ENCODE measurements around the gene EGF. TPM values are rescaled to one million over a fixed set of nuclear protein-coding genes. Genes with fewer than 3 reads are reported as not detected.

The EGF gene
- total RNA-seq, 1 experiment from 2014 or later: not detected

GRCh38 chr4:109872950-109873656 lies 39.6 kb upstream of the EGF start:
- intact Hi-C loops (cut with micrococcal nuclease; ENCODE audit: unreplicated experiment) (no loop called here), in situ Hi-C loops (cut with HindIII; ENCODE audit: low pct_unique_long_range_greater_than_20kb, low sequenced_read_pairs) (no loop called here)
- no TSS peak for BruUV-seq (replicated peaks)

DNA sequence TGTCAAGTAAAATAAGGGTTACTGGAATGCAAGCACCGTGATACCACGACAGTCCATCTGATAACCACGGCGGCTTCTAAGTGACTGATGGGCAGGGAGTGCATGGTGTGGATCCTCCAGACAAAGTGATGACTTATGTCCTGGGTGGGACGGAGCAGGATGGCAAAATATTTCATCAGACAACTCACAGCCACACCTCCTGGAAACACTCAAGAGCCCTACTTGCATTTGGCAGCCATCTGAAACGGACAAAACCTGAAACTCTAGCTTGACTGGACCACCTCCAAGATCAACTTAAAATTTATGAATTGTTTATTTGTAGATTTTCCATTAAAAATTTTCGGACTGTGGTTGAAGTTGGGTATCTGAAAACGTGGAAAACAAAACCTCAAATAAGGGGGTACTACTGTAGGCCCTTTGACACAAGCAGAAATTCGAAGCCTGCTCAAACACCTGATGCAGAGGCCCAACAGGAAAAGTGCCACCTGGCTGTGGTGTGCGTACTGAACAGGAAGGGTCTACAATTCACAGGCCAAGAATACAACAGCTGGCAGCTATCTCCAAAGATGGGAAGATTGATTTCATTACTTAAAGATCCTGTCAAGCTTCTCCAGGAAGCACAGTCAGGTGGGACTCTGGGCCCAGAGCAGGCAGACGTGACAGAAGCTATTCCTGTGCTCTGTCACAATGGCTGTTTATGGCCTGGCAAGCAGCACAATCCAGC lies 38.7 kb upstream of the EGF start:
- Histone ChIP-seq H3K36me3 (ENCODE audit: control insufficient read depth, insufficient read depth, low read length) (no peaks in the 10 kb centered on the region), H3K9me3 (ENCODE audit: control insufficient read depth, insufficient read depth, low read depth, low read length) (no peaks in the 10 kb centered on the region), H3K27me3 (ENCODE audit: control insufficient read depth, insufficient read depth, low read length) (no peaks in the 10 kb centered on the region), H3K27ac (ENCODE audit: low read length) (no peak overlapping the region), H3K4me3 (ENCODE audit: low read depth in 2 of 2, low read length in 2 of 2) (no peak overlapping the region), H3K4me1 (ENCODE audit: control insufficient read depth, insufficient read depth, low read length) (no peaks in the 10 kb centered on the region)
- ATAC-seq (no peak), DNase-seq (ENCODE audit: low read depth, low spot score) (no peak)
- in situ Hi-C loops (cut with HindIII; ENCODE audit: low pct_unique_long_range_greater_than_20kb, low sequenced_read_pairs): no loop called here
- no peak for TF ChIP-seq CTCF (IDR thresholded peaks at IDR 0.05)
- no peak for TF ChIP-seq POLR2AphosphoS5 (IDR thresholded peaks at IDR 0.05; ENCODE audit: low read depth, low read length)
- no peak for TF ChIP-seq TCF7L2 (IDR thresholded peaks at IDR 0.05; ENCODE audit: low read depth, low read length)
- TF ChIP-seq SIN3A (IDR thresholded peaks at IDR 0.05; ENCODE audit: borderline replicate concordance, insufficient read depth, low read depth, low read length): no peak
- TF ChIP-seq, protein P1, sequence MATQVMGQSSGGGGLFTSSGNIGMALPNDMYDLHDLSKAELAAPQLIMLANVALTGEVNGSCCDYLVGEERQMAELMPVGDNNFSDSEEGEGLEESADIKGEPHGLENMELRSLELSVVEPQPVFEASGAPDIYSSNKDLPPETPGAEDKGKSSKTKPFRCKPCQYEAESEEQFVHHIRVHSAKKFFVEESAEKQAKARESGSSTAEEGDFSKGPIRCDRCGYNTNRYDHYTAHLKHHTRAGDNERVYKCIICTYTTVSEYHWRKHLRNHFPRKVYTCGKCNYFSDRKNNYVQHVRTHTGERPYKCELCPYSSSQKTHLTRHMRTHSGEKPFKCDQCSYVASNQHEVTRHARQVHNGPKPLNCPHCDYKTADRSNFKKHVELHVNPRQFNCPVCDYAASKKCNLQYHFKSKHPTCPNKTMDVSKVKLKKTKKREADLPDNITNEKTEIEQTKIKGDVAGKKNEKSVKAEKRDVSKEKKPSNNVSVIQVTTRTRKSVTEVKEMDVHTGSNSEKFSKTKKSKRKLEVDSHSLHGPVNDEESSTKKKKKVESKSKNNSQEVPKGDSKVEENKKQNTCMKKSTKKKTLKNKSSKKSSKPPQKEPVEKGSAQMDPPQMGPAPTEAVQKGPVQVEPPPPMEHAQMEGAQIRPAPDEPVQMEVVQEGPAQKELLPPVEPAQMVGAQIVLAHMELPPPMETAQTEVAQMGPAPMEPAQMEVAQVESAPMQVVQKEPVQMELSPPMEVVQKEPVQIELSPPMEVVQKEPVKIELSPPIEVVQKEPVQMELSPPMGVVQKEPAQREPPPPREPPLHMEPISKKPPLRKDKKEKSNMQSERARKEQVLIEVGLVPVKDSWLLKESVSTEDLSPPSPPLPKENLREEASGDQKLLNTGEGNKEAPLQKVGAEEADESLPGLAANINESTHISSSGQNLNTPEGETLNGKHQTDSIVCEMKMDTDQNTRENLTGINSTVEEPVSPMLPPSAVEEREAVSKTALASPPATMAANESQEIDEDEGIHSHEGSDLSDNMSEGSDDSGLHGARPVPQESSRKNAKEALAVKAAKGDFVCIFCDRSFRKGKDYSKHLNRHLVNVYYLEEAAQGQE (IDR thresholded peaks at IDR 0.05; ENCODE audit: insufficient read depth in 1 of 2, low read depth in 2 of 2, low read length in 1 of 2): no peak
- POLR2A ChIA-PET: no interaction called here
- CTCF ChIA-PET: interaction anchor here (0.6 kb wide), 1 partner anchor 10 kb away, joined by 4 read pairs; no protein-coding TSS in a partner anchor
- intact Hi-C loops (cut with micrococcal nuclease; ENCODE audit: unreplicated experiment): no loop called here
- BruUV-seq (replicated peaks): no TSS peak

More at GRCh38 chr4:109872950-109873656, 39.6 kb upstream of the EGF start:
- TF ChIP-seq SIN3A (IDR thresholded peaks at IDR 0.05; ENCODE audit: borderline replicate concordance, insufficient read depth, low read depth, low read length) (no peak), CTCF (IDR thresholded peaks at IDR 0.05) (no peak), TCF7L2 (IDR thresholded peaks at IDR 0.05; ENCODE audit: low read depth, low read length) (no peak), POLR2AphosphoS5 (IDR thresholded peaks at IDR 0.05; ENCODE audit: low read depth, low read length) (no peak)
- TF ChIP-seq, protein P1 (IDR thresholded peaks at IDR 0.05; ENCODE audit: insufficient read depth in 1 of 2, low read depth in 2 of 2, low read length in 1 of 2): no peak
- H3K27me3 ChIP-seq (ENCODE audit: control insufficient read depth, insufficient read depth, low read length): no peaks in the 10 kb centered on the region
- no peak overlapping the region for H3K4me3 ChIP-seq (ENCODE audit: low read depth in 2 of 2, low read length in 2 of 2)
- H3K4me1 ChIP-seq (ENCODE audit: control insufficient read depth, insufficient read depth, low read length): no peaks in the 10 kb centered on the region
- ChIA-PET CTCF (no interaction called here), POLR2A (no interaction called here)
- no peaks in the 10 kb centered on the region for H3K36me3 ChIP-seq (ENCODE audit: control insufficient read depth, insufficient read depth, low read length)
- no peak for ATAC-seq
- DNase-seq (ENCODE audit: low read depth, low spot score): no peak
- H3K27ac ChIP-seq (ENCODE audit: low read length): no peak overlapping the region
- H3K9me3 ChIP-seq (ENCODE audit: control insufficient read depth, insufficient read depth, low read depth, low read length): no peaks in the 10 kb centered on the region
